Astrocyte (in vitro differentiated cells and primary cell): Measurements from ENCODE around the gene ZFHX3. TPM values are rescaled to one million over a fixed set of nuclear protein-coding genes. Genes with fewer than 3 reads are reported as not detected.
A peak's percentile ranks its signal among the peaks of the same experiment; 100 is the strongest.

Source experiments
- DNase-seq: peaks from one replicate; pipeline ENCODE4 v3.0.0-alpha.2; 2010; ENCODE audit warnings: low read depth
- FAIRE-seq: peaks from 2 replicates; lab custom pipeline; 2011; peaks lifted over from hg19 to GRCh38; lab: Jason Lieb, UNC
- H2AFZ ChIP-seq: 2 replicates; pipeline ENCODE4 v1.6.0; 2012; ENCODE audit warnings: low read depth, low read length, inconsistent platforms
- H3K27ac ChIP-seq: 2 replicates; pipeline ENCODE4 v1.5.1; 2011; ENCODE audit warnings: low read depth, low read length, inconsistent platforms
- H3K27me3 ChIP-seq: 2 replicates; pipeline ENCODE4 v1.6.0; 2011; ENCODE audit warnings: low read length, inconsistent platforms; ENCODE audit not compliant: insufficient read depth
- H3K36me3 ChIP-seq: 2 replicates; pipeline ENCODE4 v1.5.1; 2011; ENCODE audit warnings: low read length, inconsistent platforms; ENCODE audit not compliant: insufficient read depth
- H3K4me1 ChIP-seq: 2 replicates; pipeline ENCODE4 v1.5.1; 2011; ENCODE audit warnings: low read length, inconsistent platforms; ENCODE audit not compliant: insufficient read depth
- H3K4me2 ChIP-seq: 2 replicates; pipeline ENCODE4 v1.6.0; 2012; ENCODE audit warnings: low read length, inconsistent platforms
- H3K4me3 ChIP-seq: 2 replicates; pipeline ENCODE4 v1.5.1; 2011; ENCODE audit warnings: low read depth, mild to moderate bottlenecking, low read length, inconsistent platforms; ENCODE audit not compliant: insufficient read depth
- H3K79me2 ChIP-seq: 2 replicates; pipeline ENCODE4 v1.6.0; 2012; ENCODE audit warnings: mild to moderate bottlenecking, low read length, inconsistent platforms; ENCODE audit not compliant: insufficient read depth
- H3K9ac ChIP-seq: 2 replicates; pipeline ENCODE4 v1.6.0; 2012; ENCODE audit warnings: mild to moderate bottlenecking, low read length, inconsistent platforms
- H3K9me3 ChIP-seq: 2 replicates; pipeline ENCODE4 v1.5.1; 2012; ENCODE audit warnings: low read depth, mild to moderate bottlenecking, low read length, inconsistent platforms; ENCODE audit not compliant: insufficient read depth
- H4K20me1 ChIP-seq: 2 replicates; pipeline ENCODE4 v1.6.0; 2012; ENCODE audit warnings: low read length, inconsistent platforms; ENCODE audit not compliant: insufficient read depth
- H3K27ac Mint-ChIP-seq: one replicate; pipeline ENCODE4 v1.8.0; 2021; ENCODE audit warnings: mild to moderate bottlenecking, mixed read lengths; ENCODE audit not compliant: unreplicated experiment
- H3K27me3 Mint-ChIP-seq: one replicate; pipeline ENCODE4 v1.8.0; 2021; ENCODE audit warnings: low read depth, mixed read lengths; ENCODE audit not compliant: unreplicated experiment
- H3K36me3 Mint-ChIP-seq: one replicate; pipeline ENCODE4 v1.8.0; 2021; ENCODE audit warnings: low read depth, mixed read lengths; ENCODE audit not compliant: unreplicated experiment
- H3K4me1 Mint-ChIP-seq: one replicate; pipeline ENCODE4 v1.8.0; 2021; ENCODE audit warnings: low read depth, mixed read lengths; ENCODE audit not compliant: unreplicated experiment
- H3K4me3 Mint-ChIP-seq: one replicate; pipeline ENCODE4 v1.8.0; 2021; ENCODE audit warnings: mild to moderate bottlenecking, moderate library complexity, mixed read lengths; ENCODE audit not compliant: unreplicated experiment
- H3K9me3 Mint-ChIP-seq: one replicate; pipeline ENCODE4 v1.8.0; 2021; ENCODE audit warnings: mild to moderate bottlenecking, mixed read lengths; ENCODE audit not compliant: unreplicated experiment
- EZH2 ChIP-seq: IDR thresholded peaks from 2 replicates; pipeline ENCODE4 v1.6.1; 2012; ENCODE audit warnings: mild to moderate bottlenecking, low read length, inconsistent platforms; ENCODE audit not compliant: insufficient read depth
- total RNA-seq: library from RNA; stranded (reverse); gene quantifications from 2 replicates; pipeline ENCODE4 v1.2.1, GENCODE V29; 2021
- TF ChIP-seq, protein P1 (sequence below): IDR thresholded peaks from 2 replicates; pipeline ENCODE4 v1.5.1; 2011; ENCODE audit warnings: low read depth, mild to moderate bottlenecking, inconsistent platforms, low read length, moderate library complexity; ENCODE audit not compliant: insufficient read depth

Gene ZFHX3
- total RNA-seq, 1 donor from 2014 or later: 19.7 TPM

DNA sequence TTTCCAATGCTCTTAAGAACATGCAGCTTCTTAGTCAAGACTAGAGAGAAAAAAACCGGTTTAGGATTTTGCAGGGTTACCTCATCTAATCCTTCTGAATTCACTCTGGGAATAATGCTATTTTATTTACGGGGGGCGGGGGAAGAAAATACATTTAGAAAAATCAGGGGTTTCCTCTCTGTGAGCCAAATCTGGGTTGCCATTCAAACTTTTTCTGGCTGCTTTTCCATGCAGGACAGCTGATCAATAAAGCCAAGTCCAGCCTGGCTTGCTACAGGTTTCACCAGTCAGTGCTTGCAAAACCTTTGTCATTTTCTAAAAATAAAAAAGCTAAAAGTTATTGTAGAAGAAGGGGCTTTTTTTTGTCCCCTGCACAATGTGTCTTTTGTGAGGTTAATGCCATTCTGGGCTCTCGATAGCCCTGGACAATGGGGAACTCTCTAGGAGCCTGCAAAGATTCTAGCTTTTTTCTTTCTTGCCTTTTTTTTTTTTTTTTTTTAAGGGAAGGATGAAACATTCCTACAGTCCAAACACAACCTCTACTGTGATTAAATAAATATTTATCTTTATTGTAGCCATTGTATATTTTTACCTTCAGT lies 13.1 kb upstream of the ZFHX3 start:
- H3K9me3 ChIP-seq: no peaks in the 10 kb centered on the region
- Mint-ChIP-seq H3K27me3 (peaks cover 42% of the 10 kb centered on the region), H3K27ac (no peak overlapping the region), H3K9me3 (no peaks in the 10 kb centered on the region), H3K4me3 (no peak overlapping the region), H3K4me1 (peaks cover 40% of the 10 kb centered on the region), H3K36me3 (no peaks in the 10 kb centered on the region)
- H3K36me3 ChIP-seq: no peaks in the 10 kb centered on the region
- TF ChIP-seq, protein P1, sequence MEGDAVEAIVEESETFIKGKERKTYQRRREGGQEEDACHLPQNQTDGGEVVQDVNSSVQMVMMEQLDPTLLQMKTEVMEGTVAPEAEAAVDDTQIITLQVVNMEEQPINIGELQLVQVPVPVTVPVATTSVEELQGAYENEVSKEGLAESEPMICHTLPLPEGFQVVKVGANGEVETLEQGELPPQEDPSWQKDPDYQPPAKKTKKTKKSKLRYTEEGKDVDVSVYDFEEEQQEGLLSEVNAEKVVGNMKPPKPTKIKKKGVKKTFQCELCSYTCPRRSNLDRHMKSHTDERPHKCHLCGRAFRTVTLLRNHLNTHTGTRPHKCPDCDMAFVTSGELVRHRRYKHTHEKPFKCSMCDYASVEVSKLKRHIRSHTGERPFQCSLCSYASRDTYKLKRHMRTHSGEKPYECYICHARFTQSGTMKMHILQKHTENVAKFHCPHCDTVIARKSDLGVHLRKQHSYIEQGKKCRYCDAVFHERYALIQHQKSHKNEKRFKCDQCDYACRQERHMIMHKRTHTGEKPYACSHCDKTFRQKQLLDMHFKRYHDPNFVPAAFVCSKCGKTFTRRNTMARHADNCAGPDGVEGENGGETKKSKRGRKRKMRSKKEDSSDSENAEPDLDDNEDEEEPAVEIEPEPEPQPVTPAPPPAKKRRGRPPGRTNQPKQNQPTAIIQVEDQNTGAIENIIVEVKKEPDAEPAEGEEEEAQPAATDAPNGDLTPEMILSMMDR: no peak
- TF ChIP-seq EZH2: no peak
- peak overlapping the region; percentile 93 for H3K9ac ChIP-seq
- no peak for DNase-seq
- no peak overlapping the region for H2AFZ ChIP-seq
- H3K27ac ChIP-seq: peak overlapping the region; percentile 9
- H3K4me3 ChIP-seq: no peak overlapping the region
- H3K4me1 ChIP-seq: peaks cover 58% of the 10 kb centered on the region
- H3K27me3 ChIP-seq: no peaks in the 10 kb centered on the region
- peaks cover 52% of the 10 kb centered on the region for H3K79me2 ChIP-seq
- peak overlapping the region; percentile 99 for H3K4me2 ChIP-seq
- FAIRE-seq: no peak
- H4K20me1 ChIP-seq: no peaks in the 10 kb centered on the region

DNA sequence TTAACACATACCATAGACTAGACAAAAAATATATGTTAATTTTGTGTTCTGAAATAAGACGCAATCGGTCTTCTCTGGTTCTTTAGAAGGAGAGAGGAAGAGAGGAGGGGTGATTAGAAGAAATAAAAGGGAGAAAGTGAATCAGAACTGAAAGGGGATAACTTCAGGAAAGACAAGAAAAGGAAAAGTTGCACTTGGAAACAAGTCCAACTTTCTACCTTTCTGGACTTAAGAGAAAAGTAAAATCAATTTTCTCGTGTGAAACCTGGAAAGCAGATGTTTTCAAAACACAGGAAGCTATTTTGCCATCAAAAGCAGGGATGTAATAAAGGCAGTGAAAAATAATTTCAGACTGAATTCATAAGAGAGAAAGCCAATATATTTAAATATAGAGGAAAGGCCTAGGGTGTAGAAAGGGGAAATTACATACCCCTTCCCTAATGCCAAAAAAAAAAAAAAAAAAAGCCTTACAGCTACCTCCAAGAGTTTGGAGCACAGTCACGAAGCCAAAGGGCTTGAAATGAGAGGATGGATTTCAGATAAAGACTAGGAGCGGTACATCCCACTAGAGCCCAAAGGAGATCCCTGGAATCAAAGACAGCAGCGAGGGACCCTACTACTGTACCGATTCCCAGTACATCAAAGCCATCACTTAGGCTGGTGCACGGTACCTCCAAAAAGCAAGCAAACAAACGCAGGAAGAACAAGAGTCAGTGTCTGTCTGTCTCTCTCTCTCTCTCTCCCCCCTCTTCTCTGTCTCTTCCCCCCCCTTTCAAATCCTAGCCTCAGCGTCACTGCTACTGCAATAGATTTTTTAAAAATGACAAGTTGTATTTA lies 12.1 kb upstream of the ZFHX3 start:
- no peak for FAIRE-seq
- peaks cover 39% of the 10 kb centered on the region for H3K27me3 Mint-ChIP-seq
- H3K79me2 ChIP-seq: peaks cover 62% of the 10 kb centered on the region
- H3K4me1 ChIP-seq: peaks cover 59% of the 10 kb centered on the region
- peak overlapping the region; percentile 99 for H3K4me2 ChIP-seq
- H3K36me3 Mint-ChIP-seq: no peaks in the 10 kb centered on the region
- H3K36me3 ChIP-seq: no peaks in the 10 kb centered on the region
- H4K20me1 ChIP-seq: no peaks in the 10 kb centered on the region
- H3K9me3 Mint-ChIP-seq: no peaks in the 10 kb centered on the region
- H3K4me3 ChIP-seq: peak overlapping the region; percentile 73
- H3K9ac ChIP-seq: peak overlapping the region; percentile 93
- TF ChIP-seq EZH2: no peak
- TF ChIP-seq, protein P1: no peak
- H3K4me3 Mint-ChIP-seq: peak overlapping the region; percentile 92
- peak overlapping the region; percentile 28 for H2AFZ ChIP-seq
- no peaks in the 10 kb centered on the region for H3K27me3 ChIP-seq
- peaks cover 48% of the 10 kb centered on the region for H3K4me1 Mint-ChIP-seq
- H3K27ac Mint-ChIP-seq: peak overlapping the region; percentile 53
- no peak for DNase-seq
- H3K27ac ChIP-seq: peak overlapping the region; percentile 75
- H3K9me3 ChIP-seq: no peaks in the 10 kb centered on the region
